GM21526 (cell line): Measurements from ENCODE around the gene TESK1.
"Not testable (repeated sequence)": the region's sequence is repeated elsewhere in the genome, so short reads cannot be mapped to it uniquely, and the experiment has no call there.

ENCODE experiments used
- ATAC-seq: cut with Tn5 transposase; IDR thresholded peaks from one replicate; pipeline ENCODE4 v1.9.1; 2021; ENCODE audit warnings: moderate library complexity; ENCODE audit not compliant: unreplicated experiment, low FRiP score

TESK1 gene

GRCh38 chr9:35579130-35579529, 25.9 kb upstream of the TESK1 start:
- ATAC-seq = no peak

GRCh38 chr9:35579659-35580227, 25.3 kb upstream of the TESK1 start:
- ATAC-seq = not testable (repeated sequence)

- ATAC-seq = not testable (repeated sequence)
These were observed 21.5 kb upstream of the TESK1 start for GRCh38 chr9:35583521-35583920.

GRCh38 chr9:35584681-35585080, 20.4 kb upstream of the TESK1 start:
- not testable (repeated sequence) for ATAC-seq

GRCh38 chr9:35588506-35588905, 16.6 kb upstream of the TESK1 start:
- ATAC-seq = not testable (repeated sequence)

- ATAC-seq = no peak
These were observed 11.5 kb upstream of the TESK1 start for GRCh38 chr9:35593581-35593980.

- no peak for ATAC-seq
These were observed 10.6 kb upstream of the TESK1 start for GRCh38 chr9:35594471-35594870.

- not testable (repeated sequence) for ATAC-seq
These were observed 8.2 kb upstream of the TESK1 start for GRCh38 chr9:35596907-35597306.

- no peak for ATAC-seq
These were observed 6.0 kb upstream of the TESK1 start for GRCh38 chr9:35598866-35599590.

GRCh38 chr9:35599763-35600604, 5.1 kb upstream of the TESK1 start:
- ATAC-seq = no peak

- ATAC-seq = no peak
These were observed 1.5 kb upstream of the TESK1 start for GRCh38 chr9:35603506-35603985.

GRCh38 chr9:35603986-35604577, 980 bp upstream of the TESK1 start:
- ATAC-seq = peak; percentile 86

- ATAC-seq = peak; percentile 10
These were observed 482 bp downstream of the TESK1 start for GRCh38 chr9:35605351-35606137.

- no peak for ATAC-seq
These were observed 1.1 kb downstream of the TESK1 start for GRCh38 chr9:35606138-35606504.

GRCh38 chr9:35606726-35607125, 1.7 kb downstream of the TESK1 start:
- ATAC-seq = no peak

- ATAC-seq = no peak
These were observed 3.2 kb downstream of the TESK1 start for GRCh38 chr9:35608221-35608620.

GRCh38 chr9:35609001-35609819, 4.1 kb downstream of the TESK1 start:
- ATAC-seq = no peak

GRCh38 chr9:35609820-35610163, 4.7 kb downstream of the TESK1 start:
- no peak for ATAC-seq

- no peak for ATAC-seq
These were observed 6.3 kb downstream of the TESK1 start for GRCh38 chr9:35611230-35611797.
